ENCODE data around the gene EIF3D. TPM values are rescaled to one million over a fixed set of nuclear protein-coding genes. Genes with fewer than 3 reads are reported as not detected.
A peak's percentile ranks its signal among the peaks of the same experiment; 100 is the strongest.

EIF3D gene
- total and polyA plus RNA-seq, 2 of the 13 experiments (the other 11 are each of a cell fraction or from before 2014, with no cell fraction given), result 118 to 274 TPM

- TF ChIP-seq ZNF607 (CRISPR knock-in tag; IDR thresholded peaks at IDR 0.05; ENCODE audit: borderline replicate concordance), result 0 out of 2 replicates have a peak, but pooled peaks have one; percentile 76
- TF ChIP-seq TEAD3 (CRISPR knock-in tag; optimal IDR thresholded peaks at IDR 0.05; ENCODE audit: borderline replicate concordance), result peak; percentile 65
- TF ChIP-seq PCBP1 (IDR thresholded peaks at IDR 0.05; ENCODE audit: borderline replicate concordance, low read depth, low read length), result peak; percentile 67; the same call in 1 of the 2 replicates
- TF ChIP-seq ZNF878 (CRISPR knock-in tag; IDR thresholded peaks at IDR 0.05), result no peak
- no peak for TF ChIP-seq MTF2 (CRISPR knock-in tag; IDR thresholded peaks at IDR 0.05; ENCODE audit: borderline replicate concordance)
- TF ChIP-seq KDM2A (CRISPR knock-in tag; IDR thresholded peaks at IDR 0.05; ENCODE audit: borderline replicate concordance, low read depth), result peak; percentile 96
- peak; percentile 47; the same call in 1 of the 2 replicates for TF ChIP-seq ZNF143 (CRISPR knock-in tag; IDR thresholded peaks at IDR 0.05)
- no peak for TF ChIP-seq JUN (CRISPR knock-in tag; IDR thresholded peaks at IDR 0.05)
- TF ChIP-seq BORCS8-MEF2B (CRISPR knock-in tag; IDR thresholded peaks at IDR 0.05), result peak; percentile 54; the same call in 1 of the 2 replicates
- no peak for TF ChIP-seq ZFP41 (CRISPR knock-in tag; IDR thresholded peaks at IDR 0.05; ENCODE audit: borderline replicate concordance)
- TF ChIP-seq HIVEP1 (CRISPR knock-in tag; IDR thresholded peaks at IDR 0.05), result peak; percentile 58
- 0 out of 2 replicates have a peak, but pooled peaks have one; percentile 53 for TF ChIP-seq TMF1 (CRISPR knock-in tag; IDR thresholded peaks at IDR 0.05; ENCODE audit: low read depth)
- no peak for TF ChIP-seq CC2D1A (CRISPR knock-in tag; IDR thresholded peaks at IDR 0.05)
- peak in 1 of 2 experiments; percentile 68; a peak in 1 of 4 replicates for TF ChIP-seq KLF16 (CRISPR knock-in tag; IDR thresholded peaks at IDR 0.05)
- TF ChIP-seq ZNF264 (CRISPR knock-in tag; IDR thresholded peaks at IDR 0.05), result 0 out of 2 replicates have a peak, but pooled peaks have one; percentile 56
- peak; percentile 63 for TF ChIP-seq ZNF883 (CRISPR knock-in tag; IDR thresholded peaks at IDR 0.05; ENCODE audit: not compliant biosample characterization)
- TF ChIP-seq RXRB (CRISPR knock-in tag; IDR thresholded peaks at IDR 0.05; ENCODE audit: borderline replicate concordance), result no peak
- peak; percentile 69 for TF ChIP-seq NFYB (CRISPR knock-in tag; IDR thresholded peaks at IDR 0.05)
- TF ChIP-seq ZNF7 (CRISPR knock-in tag; IDR thresholded peaks at IDR 0.05), result no peak
- TF ChIP-seq MXD3 (CRISPR knock-in tag; IDR thresholded peaks at IDR 0.05), result peak; percentile 43
- peak; percentile 79 for TF ChIP-seq PHF8 (CRISPR knock-in tag; IDR thresholded peaks at IDR 0.05)
- TF ChIP-seq TSC22D2 (CRISPR knock-in tag; IDR thresholded peaks at IDR 0.05; ENCODE audit: borderline replicate concordance), result no peak; the same call in none of the 2 replicates
- no peak for TF ChIP-seq SUZ12 (IDR thresholded peaks at IDR 0.05; ENCODE audit: low read depth, low read length)
- TF ChIP-seq ZHX2 (IDR thresholded peaks at IDR 0.05; ENCODE audit: low read depth), result peak; percentile 63; the same call in 1 of the 2 replicates
- TF ChIP-seq ZHX2 (CRISPR knock-in tag; IDR thresholded peaks at IDR 0.05; ENCODE audit: borderline replicate concordance), result no peak
- TF ChIP-seq U2AF2 (IDR thresholded peaks at IDR 0.05; ENCODE audit: low read depth, low read length), result no peak
Observed at GRCh38 chr22:36481393-36482168, 47.4 kb downstream of the EIF3D start, which contains the start of gene TXN2 (continued).
